ENCODE measurements around the gene RAD51B.

- TF ChIP-seq JUND (IDR thresholded peaks at IDR 0.05) (no peak), ZNF274 (IDR thresholded peaks at IDR 0.05; ENCODE audit: low read depth, low read length) (no peak), CTCF (IDR thresholded peaks at IDR 0.05 in 2 of 3, conservative IDR thresholded peaks at IDR 0.05 in 1 of 3; ENCODE audit: borderline replicate concordance in 1 of 3, insufficient read depth in 1 of 3, low read depth in 2 of 3, low read length in 2 of 3) (no peak), SIN3A (IDR thresholded peaks at IDR 0.05; ENCODE audit: low read depth) (no peak), YY1 (IDR thresholded peaks at IDR 0.05; ENCODE audit: extremely low read depth, insufficient replicate concordance, low read depth, low read length) (no peak), POLR2A (IDR thresholded peaks at IDR 0.05; ENCODE audit: borderline replicate concordance, extremely low read depth, insufficient read depth, insufficient read length) (no peak), MAX (IDR thresholded peaks at IDR 0.05) (no peak), SRF (IDR thresholded peaks at IDR 0.05; ENCODE audit: low read depth) (no peak), POLR2AphosphoS5 (IDR thresholded peaks at IDR 0.05; ENCODE audit: low read depth, low read length) (no peak), EZH2 (IDR thresholded peaks at IDR 0.05) (no peak), SP1 (IDR thresholded peaks at IDR 0.05; ENCODE audit: low read depth) (no peak), REST (IDR thresholded peaks at IDR 0.05; ENCODE audit: low read depth) (no peak), TCF7L2 (IDR thresholded peaks at IDR 0.05; ENCODE audit: borderline replicate concordance, extremely low read depth, insufficient read depth, insufficient read length) (no peak), CEBPB (IDR thresholded peaks at IDR 0.05; ENCODE audit: low read depth) (no peak)
Measured at GRCh38 chr14:68112442-68112841, 292.9 kb downstream of the RAD51B start.

All from HCT116 (cell line).